HG02884 (cell line): ENCODE results near the gene SCO1.
A peak's percentile ranks its signal among the peaks of the same experiment; 100 is the strongest.

Experiments
- ATAC-seq: cut with Tn5 transposase; IDR thresholded peaks from one replicate; pipeline ENCODE4 v1.9.1; 2021; ENCODE audit warnings: mild to moderate bottlenecking, moderate library complexity; ENCODE audit not compliant: unreplicated experiment

The SCO1 gene

GRCh38 chr17:10657148-10657547, 40.2 kb downstream of the SCO1 start, which contains the start of gene MYH3:
TSS of gene MYH3 (minus strand) at chr17:10657309. CDS start at chr17:10655064, 2,245 bp downstream.
- ATAC-seq: no peak

- no peak for ATAC-seq
These were observed 43.3 kb downstream of the SCO1 start for GRCh38 chr17:10653987-10654386.

- ATAC-seq: peak; percentile 70
These were observed 44.2 kb downstream of the SCO1 start for GRCh38 chr17:10652984-10653659.

GRCh38 chr17:10651927-10652326, 45.4 kb downstream of the SCO1 start:
- ATAC-seq: no peak

GRCh38 chr17:10649602-10650001, 47.7 kb downstream of the SCO1 start:
- no peak for ATAC-seq

- ATAC-seq: no peak
These were observed 48.4 kb downstream of the SCO1 start for GRCh38 chr17:10648956-10649355.

- no peak for ATAC-seq
These were observed 49.0 kb downstream of the SCO1 start for GRCh38 chr17:10648381-10648780.

- no peak for ATAC-seq
These were observed 50.8 kb downstream of the SCO1 start for GRCh38 chr17:10646392-10646990.

- no peak for ATAC-seq
These were observed 56.9 kb downstream of the SCO1 start for GRCh38 chr17:10640475-10640874.

- no peak for ATAC-seq
These were observed 59.2 kb downstream of the SCO1 start for GRCh38 chr17:10638151-10638550.

- ATAC-seq: no peak
These were observed 62.0 kb downstream of the SCO1 start for GRCh38 chr17:10635290-10635689.

- peak; percentile 95 for ATAC-seq
These were observed 63.5 kb downstream of the SCO1 start for GRCh38 chr17:10633738-10634379.

GRCh38 chr17:10631701-10632100, 65.6 kb downstream of the SCO1 start:
- no peak for ATAC-seq

- no peak for ATAC-seq
These were observed 66.2 kb downstream of the SCO1 start for GRCh38 chr17:10631048-10631700.

- ATAC-seq: no peak
These were observed 67.6 kb downstream of the SCO1 start for GRCh38 chr17:10629706-10630105.

GRCh38 chr17:10628756-10629155, 68.6 kb downstream of the SCO1 start:
- no peak for ATAC-seq

GRCh38 chr17:10626390-10626789, 70.9 kb downstream of the SCO1 start:
- no peak for ATAC-seq

GRCh38 chr17:10624969-10625368, 72.4 kb downstream of the SCO1 start:
- ATAC-seq: no peak

- no peak for ATAC-seq
These were observed 73.5 kb downstream of the SCO1 start for GRCh38 chr17:10623737-10624338.

- ATAC-seq: no peak
These were observed 74.5 kb downstream of the SCO1 start for GRCh38 chr17:10622617-10623485.
